Common myeloid progenitor, CD34-positive (primary cell): Measurements from ENCODE around the gene FRMD6.
"Not testable (repeated sequence)": the region's sequence is repeated elsewhere in the genome, so short reads cannot be mapped to it uniquely, and the experiment has no call there.

Experiments
- CTCF ChIA-PET: fragments of 350-600 bp; sonication (Branson Sonifier 250); formaldehyde crosslinking; loops from one replicate; lab custom pipeline; 2021; ENCODE audit warnings: antibody characterized with exemption; lab: Charles Lee
- POLR2A ChIA-PET: fragments of 350-600 bp; sonication (Branson Sonifier 250); formaldehyde crosslinking; loops from one replicate; lab custom pipeline; 2021; ENCODE audit warnings: antibody characterized with exemption; lab: Charles Lee
- DNase-seq, 3 donors: peaks; one replicate each; pipeline versions ENCODE4 v3.0.0 to v3.0.0-alpha.2; 2013
- H3K27ac ChIP-seq, 2 experiments: 1 replicate in 1 of 2; 2 replicates in 1 of 2; pipeline ENCODE4 v1.7.0; 2013; ENCODE audit warnings: inconsistent platforms in 2 of 2, low read length in 2 of 2, mild to moderate bottlenecking in 2 of 2, low read depth in 1 of 2, moderate library complexity in 1 of 2; ENCODE audit not compliant: severe bottlenecking in 2 of 2, insufficient read depth in 1 of 2, poor library complexity in 1 of 2
- H3K27me3 ChIP-seq, 5 experiments: replicated peaks in 2 of 5; 1 replicate in 3 of 5; 2 replicates in 2 of 5; pipeline versions ENCODE4 v1.6.1 to v1.7.0; 2013; ENCODE audit warnings: low read length in 4 of 5, mild to moderate bottlenecking in 2 of 5, moderate library complexity in 2 of 5, inconsistent platforms in 1 of 5; ENCODE audit not compliant: insufficient read depth in 5 of 5, control insufficient read depth in 4 of 5
- H3K36me3 ChIP-seq, 4 experiments: 1 replicate in 2 of 4; 2 replicates in 2 of 4; pipeline versions ENCODE4 v1.6.1 to v1.7.0; 2013; ENCODE audit warnings: low read length in 3 of 4, control low read depth in 1 of 4, mild to moderate bottlenecking in 1 of 4; ENCODE audit not compliant: control insufficient read depth in 4 of 4, insufficient read depth in 4 of 4
- H3K4me1 ChIP-seq, 4 experiments: 1 replicate in 3 of 4; 2 replicates in 1 of 4; pipeline versions ENCODE4 v1.6.1 to v1.7.1; 2013; ENCODE audit warnings: low read length in 3 of 4, mild to moderate bottlenecking in 3 of 4, control low read depth in 1 of 4, inconsistent platforms in 1 of 4, moderate library complexity in 1 of 4; ENCODE audit not compliant: control insufficient read depth in 4 of 4, insufficient read depth in 4 of 4; ENCODE audit errors: control extremely low read depth in 1 of 4
- H3K4me3 ChIP-seq, 7 experiments: 1 replicate in 4 of 7; 2 replicates in 3 of 7; pipeline versions ENCODE4 v1.5.1 to v1.7.0; 2013; ENCODE audit warnings: mild to moderate bottlenecking in 7 of 7, low read length in 6 of 7, moderate library complexity in 6 of 7, inconsistent platforms in 2 of 7, low read depth in 2 of 7, control low read depth in 1 of 7; ENCODE audit not compliant: insufficient read depth in 4 of 7, control insufficient read depth in 1 of 7; ENCODE audit errors: extremely low read depth in 1 of 7
- H3K9me3 ChIP-seq, 5 experiments: 1 replicate in 4 of 5; 2 replicates in 1 of 5; pipeline versions ENCODE4 v1.6.1 to v1.7.1; 2013; ENCODE audit warnings: low read length in 4 of 5, mild to moderate bottlenecking in 2 of 5, inconsistent platforms in 1 of 5, low read depth in 1 of 5, moderate library complexity in 1 of 5; ENCODE audit not compliant: control insufficient read depth in 4 of 5, insufficient read depth in 2 of 5; ENCODE audit errors: control extremely low read depth in 1 of 5
- WGBS: methylation state at CpG from one replicate; pipeline ENCODE4 v1.1.5; 2013; ENCODE audit not compliant: insufficient coverage; 5-methylcytosine and 5-hydroxymethylcytosine counted together

FRMD6 gene

GRCh38 chr14:51627313-51627712 is 24.4 kb upstream of the FRMD6 start:
- Histone ChIP-seq H3K36me3 (no peaks in the 10 kb centered on the region), H3K27ac (no peak overlapping the region), H3K9me3 (no peaks in the 10 kb centered on the region), H3K4me1 (no peaks in the 10 kb centered on the region), H3K4me3 (no peak overlapping the region), H3K27me3 (no peaks in the 10 kb centered on the region)
- DNase-seq = no peak
- POLR2A ChIA-PET = no interaction called here
- CTCF ChIA-PET = no interaction called here

- POLR2A ChIA-PET = no interaction called here
- Histone ChIP-seq H3K27me3 (no peaks in the 10 kb centered on the region), H3K27ac (no peak overlapping the region), H3K9me3 (no peaks in the 10 kb centered on the region), H3K36me3 (no peaks in the 10 kb centered on the region), H3K4me1 (no peaks in the 10 kb centered on the region), H3K4me3 (no peak overlapping the region)
- CTCF ChIA-PET = no interaction called here
- 83% methylated on average over 1 of the region's 1 CpG for WGBS
- DNase-seq = no peak
Observed at GRCh38 chr14:51628238-51628637, 23.5 kb upstream of the FRMD6 start.

- WGBS = no CpG with 5 or more reads among the region's 2 CpGs
- no peaks in the 10 kb centered on the region for H3K9me3 ChIP-seq
- H3K4me1 ChIP-seq = no peaks in the 10 kb centered on the region
- POLR2A ChIA-PET = no interaction called here
- CTCF ChIA-PET = no interaction called here
- H3K36me3 ChIP-seq = no peaks in the 10 kb centered on the region
- no peak overlapping the region for H3K4me3 ChIP-seq
- peaks cover 0 to 2% (median 0%) of the 10 kb centered on the region in 5 experiments for H3K27me3 ChIP-seq
- no peak overlapping the region for H3K27ac ChIP-seq
- DNase-seq = no peak
Observed at GRCh38 chr14:51630987-51631386, 20.7 kb upstream of the FRMD6 start.

- POLR2A ChIA-PET, H3K4me1 ChIP-seq, H3K36me3 ChIP-seq, DNase-seq, H3K27ac ChIP-seq, CTCF ChIA-PET, H3K9me3 ChIP-seq, H3K4me3 ChIP-seq, H3K27me3 ChIP-seq: not testable (repeated sequence)
- 100% methylated on average over 2 of the region's 2 CpGs for WGBS
Observed at GRCh38 chr14:51633298-51633697, 18.4 kb upstream of the FRMD6 start.

GRCh38 chr14:51636109-51636508 is 15.6 kb upstream of the FRMD6 start:
- Histone ChIP-seq H3K27ac (no peak overlapping the region), H3K9me3 (no peaks in the 10 kb centered on the region), H3K27me3 (peaks cover 0 to 2% (median 0%) of the 10 kb centered on the region in 5 experiments), H3K36me3 (no peaks in the 10 kb centered on the region), H3K4me3 (no peak overlapping the region), H3K4me1 (no peaks in the 10 kb centered on the region)
- DNase-seq = no peak
- 100% methylated on average over 2 of the region's 4 CpGs for WGBS
- ChIA-PET POLR2A (interaction anchor here (0.6 kb wide), 1 partner anchor 37 kb away, joined by 3 read pairs; no protein-coding TSS in a partner anchor), CTCF (no interaction called here)

- no peak overlapping the region for H3K27ac ChIP-seq
- H3K4me1 ChIP-seq = no peaks in the 10 kb centered on the region
- ChIA-PET POLR2A (interaction anchor here (0.5 kb wide), 1 partner anchor 307 kb away, joined by 4 read pairs; no protein-coding TSS in a partner anchor), CTCF (no interaction called here)
- no peak overlapping the region for H3K4me3 ChIP-seq
- no peaks in the 10 kb centered on the region for H3K36me3 ChIP-seq
- WGBS = 88% methylated on average over 7 of the region's 7 CpGs
- H3K9me3 ChIP-seq = no peaks in the 10 kb centered on the region
- H3K27me3 ChIP-seq = peaks cover 0 to 2% (median 0%) of the 10 kb centered on the region in 5 experiments
- DNase-seq = no peak
Observed at GRCh38 chr14:51638071-51638944, 13.4 kb upstream of the FRMD6 start.

GRCh38 chr14:51639668-51640316 is 11.9 kb upstream of the FRMD6 start:
- Histone ChIP-seq H3K4me3 (no peak overlapping the region), H3K27me3 (peaks cover 0 to 2% (median 0%) of the 10 kb centered on the region in 5 experiments), H3K36me3 (no peaks in the 10 kb centered on the region), H3K4me1 (no peaks in the 10 kb centered on the region), H3K9me3 (no peaks in the 10 kb centered on the region), H3K27ac (no peak overlapping the region)
- ChIA-PET POLR2A (no interaction called here), CTCF (no interaction called here)
- WGBS = no CpG with 5 or more reads among the region's 5 CpGs
- DNase-seq = no peak
